ENCODE data around the gene MIF4GD.
A peak's percentile ranks its signal among the peaks of the same experiment; 100 is the strongest.
"Not testable (repeated sequence)": the region's sequence is repeated elsewhere in the genome, so short reads cannot be mapped to it uniquely, and the experiment has no call there.

MIF4GD gene

GRCh38 chr17:75262112-75262606 is 8.9 kb downstream of the MIF4GD start:
- peak overlapping the region; percentile 92 for H3K9ac ChIP-seq
- H3K9me3 ChIP-seq (ENCODE audit: control insufficient read depth, low read length), result no peaks in the 10 kb centered on the region
- H3K36me3 ChIP-seq (ENCODE audit: control insufficient read depth, insufficient read depth, low read length), result no peaks in the 10 kb centered on the region
- H3K4me3 ChIP-seq (ENCODE audit: low read depth, low read length), result peak overlapping the region; percentile 95
- H3K79me2 ChIP-seq, result peaks cover 49% of the 10 kb centered on the region
- peaks cover 16% of the 10 kb centered on the region for H3K4me1 ChIP-seq
- H2AFZ ChIP-seq, result peak overlapping the region; percentile 92
- peak overlapping the region; percentile 97 for H3K4me2 ChIP-seq (ENCODE audit: low read length)
- H3K27me3 ChIP-seq (ENCODE audit: control insufficient read depth, insufficient read depth, low read length), result no peaks in the 10 kb centered on the region
- peak overlapping the region; percentile 98 for H3K27ac ChIP-seq
- TF ChIP-seq CTCF (IDR thresholded peaks at IDR 0.05), result no peak

GRCh38 chr17:75261336-75262111 is 9.5 kb downstream of the MIF4GD start, which contains the start of the genes GGA3 and MRPS7:
Gene GGA3 (minus strand): TSS chr17:75261606. CDS start chr17:75261587, 19 bp downstream.
Gene MRPS7 (plus strand): TSS chr17:75261879. CDS start chr17:75261901, 22 bp downstream.
- Histone ChIP-seq H3K4me1 (peaks cover 16% of the 10 kb centered on the region), H3K9me3 (ENCODE audit: control insufficient read depth, low read length) (no peaks in the 10 kb centered on the region), H3K9ac (peak within 1 kb of the TSS; percentile 92), H3K27me3 (ENCODE audit: control insufficient read depth, insufficient read depth, low read length) (no peaks in the 10 kb centered on the region), H3K4me2 (ENCODE audit: low read length) (peak within 1 kb of the TSS; percentile 97), H3K36me3 (ENCODE audit: control insufficient read depth, insufficient read depth, low read length) (no peaks in the 10 kb centered on the region), H3K27ac (peak within 1 kb of the TSS; percentile 98), H3K79me2 (peaks cover 51% of the 10 kb centered on the region), H3K4me3 (ENCODE audit: low read depth, low read length) (peak within 1 kb of the TSS; percentile 95), H2AFZ (peak within 1 kb of the TSS; percentile 92)
- no peak for TF ChIP-seq CTCF (IDR thresholded peaks at IDR 0.05)

- H2AFZ ChIP-seq, result peak overlapping the region; percentile 92
- H3K36me3 ChIP-seq (ENCODE audit: control insufficient read depth, insufficient read depth, low read length), result no peaks in the 10 kb centered on the region
- peak overlapping the region; percentile 97 for H3K4me2 ChIP-seq (ENCODE audit: low read length)
- H3K27me3 ChIP-seq (ENCODE audit: control insufficient read depth, insufficient read depth, low read length), result no peaks in the 10 kb centered on the region
- peak overlapping the region; percentile 98 for H3K27ac ChIP-seq
- peak overlapping the region; percentile 92 for H3K9ac ChIP-seq
- peaks cover 54% of the 10 kb centered on the region for H3K79me2 ChIP-seq
- TF ChIP-seq CTCF (IDR thresholded peaks at IDR 0.05), result no peak
- peaks cover 16% of the 10 kb centered on the region for H3K4me1 ChIP-seq
- no peaks in the 10 kb centered on the region for H3K9me3 ChIP-seq (ENCODE audit: control insufficient read depth, low read length)
- peak overlapping the region; percentile 95 for H3K4me3 ChIP-seq (ENCODE audit: low read depth, low read length)
These were observed 10.2 kb downstream of the MIF4GD start for GRCh38 chr17:75260641-75261335.

- H3K9me3 ChIP-seq (ENCODE audit: control insufficient read depth, low read length); H2AFZ ChIP-seq; H3K9ac ChIP-seq; H3K36me3 ChIP-seq (ENCODE audit: control insufficient read depth, insufficient read depth, low read length); H3K4me3 ChIP-seq (ENCODE audit: low read depth, low read length); H3K4me2 ChIP-seq (ENCODE audit: low read length); H3K4me1 ChIP-seq; H3K27ac ChIP-seq; H3K27me3 ChIP-seq (ENCODE audit: control insufficient read depth, insufficient read depth, low read length): not testable (repeated sequence)
- peaks cover 63% of the 10 kb centered on the region for H3K79me2 ChIP-seq
These were observed 13.8 kb downstream of the MIF4GD start for GRCh38 chr17:75257228-75257627.

- not testable (repeated sequence) for H3K9me3 ChIP-seq (ENCODE audit: control insufficient read depth, low read length); H3K4me2 ChIP-seq (ENCODE audit: low read length); H3K4me1 ChIP-seq; H3K27me3 ChIP-seq (ENCODE audit: control insufficient read depth, insufficient read depth, low read length); H2AFZ ChIP-seq; H3K4me3 ChIP-seq (ENCODE audit: low read depth, low read length); H3K36me3 ChIP-seq (ENCODE audit: control insufficient read depth, insufficient read depth, low read length); H3K9ac ChIP-seq; H3K27ac ChIP-seq
- peaks cover 64% of the 10 kb centered on the region for H3K79me2 ChIP-seq
These were observed 14.9 kb downstream of the MIF4GD start for GRCh38 chr17:75255954-75256698.

All from parathyroid adenoma (tissue), 2 donors.